ENCODE measurements around the gene TESK2.

The TESK2 gene

GRCh38 chr1:45437323-45437722, 53.6 kb downstream of the TESK2 start:
- no peak for DNase-seq (ENCODE audit: low spot score)
- TF ChIP-seq CTCF (IDR thresholded peaks at IDR 0.05; ENCODE audit: extremely low read depth, missing control alignments) = no peak

GRCh38 chr1:45430490-45430889, 60.5 kb downstream of the TESK2 start:
- TF ChIP-seq CTCF (IDR thresholded peaks at IDR 0.05; ENCODE audit: extremely low read depth, missing control alignments) = no peak
- DNase-seq (ENCODE audit: low spot score) = no peak

DNA sequence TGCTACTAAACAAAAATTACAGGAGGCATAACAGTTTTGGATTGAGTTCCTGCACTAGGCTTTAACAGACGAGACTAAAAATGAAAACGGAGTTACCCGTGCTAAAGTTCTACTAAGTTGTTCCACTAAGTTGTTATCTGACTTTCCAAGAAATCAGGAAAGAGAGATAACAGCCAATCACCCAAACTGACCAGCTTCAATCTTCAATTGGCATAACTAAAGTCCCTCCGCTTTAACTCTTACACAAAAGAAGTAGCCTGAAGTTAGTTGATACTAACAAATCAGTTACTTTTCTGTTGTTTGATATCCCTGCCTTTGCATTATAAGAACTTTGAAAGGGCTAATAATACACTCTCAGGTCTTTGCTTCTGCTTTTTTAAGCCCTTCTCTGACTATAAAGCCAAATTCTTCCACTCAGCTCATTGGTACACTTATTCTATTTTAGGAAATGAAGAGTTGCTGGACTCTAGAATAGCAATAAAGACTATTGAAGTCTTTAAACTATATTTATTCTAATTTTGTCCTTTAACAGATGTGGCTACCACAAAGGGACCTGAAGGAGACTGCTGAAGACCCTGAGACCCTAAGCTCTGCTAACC, 61.3 kb downstream of the TESK2 start:
- no peak for DNase-seq (ENCODE audit: low spot score)
- TF ChIP-seq CTCF (IDR thresholded peaks at IDR 0.05; ENCODE audit: extremely low read depth, missing control alignments) = no peak

DNA sequence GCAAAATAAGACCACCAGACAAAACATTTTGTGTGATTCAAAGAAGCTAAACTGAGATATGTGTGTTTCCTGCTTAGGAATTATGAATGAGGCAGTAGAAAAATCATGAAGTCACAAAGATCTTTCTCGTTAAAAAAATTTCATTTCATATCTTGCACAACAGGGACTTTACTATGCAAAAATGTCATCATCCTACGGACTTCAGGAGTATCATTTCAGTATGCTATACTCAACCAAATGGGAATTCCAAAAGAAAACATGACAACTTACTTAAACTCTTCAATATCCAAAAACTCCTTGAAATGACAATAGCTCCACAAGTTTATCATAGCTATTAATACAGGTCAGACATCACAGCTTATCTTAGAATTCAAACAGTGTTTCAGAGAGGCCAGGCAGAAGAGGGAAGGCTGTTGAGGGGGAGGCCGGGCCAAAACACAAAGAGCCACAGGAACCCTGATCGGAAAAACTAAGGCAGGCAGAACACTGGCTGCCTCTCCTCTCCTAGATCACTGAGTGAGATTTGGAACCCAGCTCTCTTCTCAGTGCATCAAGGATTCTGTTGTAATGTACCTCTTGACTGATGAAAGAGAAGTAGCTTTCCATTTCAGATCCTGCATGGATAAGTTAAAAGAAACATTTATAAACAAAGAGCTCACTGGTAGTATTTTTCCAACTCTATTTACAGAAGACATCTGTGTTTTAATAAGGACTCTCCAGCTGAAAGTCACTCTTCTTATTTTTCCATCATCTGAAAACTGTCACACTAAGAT, 66.9 kb downstream of the TESK2 start:
- no peak for TF ChIP-seq CTCF (IDR thresholded peaks at IDR 0.05; ENCODE audit: extremely low read depth, missing control alignments)
- no peak for DNase-seq (ENCODE audit: low spot score)

- DNase-seq (ENCODE audit: low spot score) = no peak
- no peak for TF ChIP-seq CTCF (IDR thresholded peaks at IDR 0.05; ENCODE audit: extremely low read depth, missing control alignments)
These were observed 69.0 kb downstream of the TESK2 start for GRCh38 chr1:45421935-45422334.

DNA sequence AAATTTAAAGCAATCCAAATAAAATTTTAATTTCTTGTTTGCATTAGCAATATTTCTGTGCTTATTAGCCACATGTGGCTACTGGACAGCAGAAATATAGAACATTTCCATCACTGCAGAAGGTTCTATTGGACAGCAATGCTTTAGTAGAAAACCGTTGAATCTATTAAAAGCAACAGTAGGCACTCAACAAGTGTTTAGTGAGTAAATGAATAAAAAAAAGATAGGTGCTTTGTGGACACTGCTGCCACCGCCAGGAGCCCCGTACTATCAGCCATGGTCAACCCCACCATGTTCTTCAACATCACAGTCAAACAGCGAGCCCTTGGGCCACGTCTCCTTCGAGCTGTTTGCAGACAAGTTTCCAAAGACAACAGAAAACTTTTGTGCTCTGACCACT, 76.2 kb downstream of the TESK2 start:
- no peak for DNase-seq (ENCODE audit: low spot score)
- no peak for TF ChIP-seq CTCF (IDR thresholded peaks at IDR 0.05; ENCODE audit: extremely low read depth, missing control alignments)

DNA sequence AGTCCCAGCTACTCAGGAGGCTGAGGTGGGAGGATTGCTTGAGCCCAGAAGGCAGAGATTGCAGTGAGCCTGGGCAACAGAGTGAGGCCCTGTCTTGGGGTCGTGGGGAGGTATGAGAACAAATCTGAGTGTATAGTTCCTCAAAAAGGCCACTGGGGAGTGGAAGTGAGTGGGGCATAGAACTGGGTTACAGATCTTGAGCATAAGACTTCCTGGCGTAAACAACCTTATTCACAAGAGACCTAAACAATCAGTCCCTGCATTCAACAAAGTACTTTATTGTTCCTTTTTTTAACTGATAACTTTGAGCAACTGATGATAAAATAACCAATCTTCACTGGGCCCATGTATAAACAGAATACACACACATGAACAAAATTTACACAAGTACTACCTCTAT, 78.1 kb downstream of the TESK2 start:
- DNase-seq (ENCODE audit: low spot score) = no peak
- no peak for TF ChIP-seq CTCF (IDR thresholded peaks at IDR 0.05; ENCODE audit: extremely low read depth, missing control alignments)
